GM12878 (cell line): ENCODE results near the gene FKBP1B. TPM values are rescaled to one million over a fixed set of nuclear protein-coding genes. Genes with fewer than 3 reads are reported as not detected.

Experiments
- ATAC-seq: fragments of 200-7000 bp; cut with Tn5 transposase; 3 replicates; pipeline ENCODE4 v1.9.1; 2020; ENCODE audit warnings: mild to moderate bottlenecking, moderate library complexity
- BruUV-seq: library from RNA; stranded (reverse); fragments of 400-500 nt; replicated peaks from 2 replicates; lab custom pipeline; 2021; lab: Mats Ljungman, UMichigan
- CTCF ChIA-PET: fragments of 300-600 bp; sonication (Branson Sonifier 250); formaldehyde crosslinking; extraction: SDS; loops from one replicate; lab custom pipeline; 2021; ENCODE audit warnings: inconsistent platforms; lab: Yijun Ruan, JAX
- POLR2A ChIA-PET: fragments of 350-600 bp; formaldehyde crosslinking; extraction: SDS; loops from one replicate; lab custom pipeline; 2021; ENCODE audit warnings: inconsistent platforms; lab: Charles Lee
- RAD21 ChIA-PET: fragments of 300-600 bp; sonication (Branson Sonifier 250); formaldehyde crosslinking; loops from one replicate; lab custom pipeline; 2023; ENCODE audit warnings: antibody characterized with exemption; ENCODE audit not compliant: unreplicated experiment; lab: Charles Lee
- SMC1A ChIA-PET: fragments of 300-600 bp; sonication (Branson Sonifier 250); formaldehyde crosslinking; loops from one replicate; lab custom pipeline; 2023; ENCODE audit not compliant: unreplicated experiment, uncharacterized antibody; lab: Charles Lee
- DNase-seq: peaks from one replicate; pipeline ENCODE4 v3.0.0-alpha.2; 2011; ENCODE audit warnings: low read depth, low spot score
- FAIRE-seq: peaks from 3 replicates; lab custom pipeline; 2011; peaks lifted over from hg19 to GRCh38; lab: Jason Lieb, UNC
- H2AFZ ChIP-seq: 2 replicates; pipeline ENCODE4 v1.6.0; 2011; ENCODE audit warnings: low read depth, low read length, control low read depth; ENCODE audit not compliant: control insufficient read depth
- H3K27ac ChIP-seq: 2 replicates; pipeline ENCODE4 v1.5.1; 2011; ENCODE audit warnings: control low read depth; ENCODE audit not compliant: control insufficient read depth, insufficient read depth
- H3K27me3 ChIP-seq, 2 experiments: replicated peaks in 1 of 2; 2 replicates each; pipeline versions ENCODE4 v1.6.0 to v1.6.1; 2011; ENCODE audit warnings: low read length in 1 of 2; ENCODE audit not compliant: control insufficient read depth in 2 of 2, insufficient read depth in 2 of 2
- H3K36me3 ChIP-seq, 2 experiments: 2 replicates each; pipeline ENCODE4 v1.5.1; 2011; ENCODE audit warnings: low read length in 1 of 2; ENCODE audit not compliant: control insufficient read depth in 2 of 2, insufficient read depth in 2 of 2
- H3K4me1 ChIP-seq: 2 replicates; pipeline ENCODE4 v1.6.1; 2011; ENCODE audit warnings: mild to moderate bottlenecking, low read length, moderate library complexity, mixed read lengths; ENCODE audit not compliant: control insufficient read depth, insufficient read depth
- H3K4me2 ChIP-seq: 2 replicates; pipeline ENCODE4 v1.6.0; 2011; ENCODE audit warnings: control low read depth; ENCODE audit not compliant: control insufficient read depth, insufficient read depth
- H3K4me3 ChIP-seq: fragments of 200-600 bp; sonication (generic); 2 replicates; pipeline ENCODE4 v1.5.1; 2016
- H3K79me2 ChIP-seq: 2 replicates; pipeline ENCODE4 v1.6.0; 2011; ENCODE audit warnings: low read length; ENCODE audit not compliant: control insufficient read depth, insufficient read depth
- H3K9ac ChIP-seq: 2 replicates; pipeline ENCODE4 v1.8.0; 2011; ENCODE audit warnings: low read length, control low read depth, mixed read lengths; ENCODE audit not compliant: control insufficient read depth, insufficient read depth
- H3K9me3 ChIP-seq: replicated peaks from 3 replicates; pipeline ENCODE4 v1.5.1; 2011; ENCODE audit warnings: mild to moderate bottlenecking, low read length; ENCODE audit not compliant: control insufficient read depth, insufficient read depth
- H4K20me1 ChIP-seq: 2 replicates; pipeline ENCODE4 v1.6.0; 2011; ENCODE audit not compliant: control insufficient read depth, insufficient read depth
- EP300 ChIP-seq, 2 experiments: fragments of 150-350 bp in 1 of 2; IDR thresholded peaks; 2 replicates each; pipeline ENCODE4 v1.6.1; 2011 to 2012; ENCODE audit warnings: low read depth in 2 of 2, low read length in 2 of 2, borderline replicate concordance in 1 of 2, improper control_type of control experiment in 1 of 2, inconsistent platforms in 1 of 2; ENCODE audit not compliant: control insufficient read depth in 1 of 2
- ESRRA ChIP-seq: IDR thresholded peaks from 2 replicates; pipeline ENCODE4 v1.6.1; 2012; ENCODE audit warnings: mild to moderate bottlenecking, low read length, improper control_type of control experiment
- FOXK2 ChIP-seq: fragments of 450-650 bp; IDR thresholded peaks from 2 replicates; pipeline ENCODE4 v1.6.1; 2017; ENCODE audit warnings: mild to moderate bottlenecking, moderate library complexity
- KLF5 ChIP-seq: fragments of 450-650 bp; IDR thresholded peaks from 2 replicates; pipeline ENCODE4 v1.6.1; 2014; ENCODE audit warnings: mild to moderate bottlenecking; ENCODE audit not compliant: partially characterized antibody
- MYC ChIP-seq: IDR thresholded peaks from 2 replicates; pipeline ENCODE4 v1.6.1; 2011; ENCODE audit warnings: mild to moderate bottlenecking, low read length, moderate library complexity, inconsistent platforms; ENCODE audit not compliant: insufficient read depth, insufficient replicate concordance, insufficient read length, severe bottlenecking
- NKRF ChIP-seq: fragments of 450-650 bp; conservative IDR thresholded peaks from 2 replicates; pipeline ENCODE4 v1.6.1; 2017; ENCODE audit warnings: mild to moderate bottlenecking, moderate library complexity
- SMAD5 ChIP-seq: IDR thresholded peaks from 2 replicates; pipeline ENCODE4 v1.6.1; 2016; ENCODE audit warnings: antibody characterized with exemption, low read depth
- TCF12 ChIP-seq: IDR thresholded peaks from 2 replicates; pipeline ENCODE4 v1.6.1; 2011; ENCODE audit warnings: low read depth, mild to moderate bottlenecking, low read length
- TCF7 ChIP-seq: IDR thresholded peaks from 2 replicates; pipeline ENCODE4 v1.6.1; 2014; ENCODE audit warnings: antibody characterized with exemption, borderline replicate concordance
- USF1 ChIP-seq: IDR thresholded peaks from 2 replicates; pipeline ENCODE4 v1.6.1; 2011; ENCODE audit warnings: borderline replicate concordance, low read depth, mild to moderate bottlenecking, moderate library complexity, mixed read lengths, low read length; ENCODE audit not compliant: insufficient read depth; ENCODE audit errors: extremely low read length
- WGBS: methylation state at CpG from one replicate; pipeline ENCODE4 v1.1.6; 2016; ENCODE audit warnings: low lambda C conversion rate; ENCODE audit not compliant: insufficient replicate concordance, insufficient coverage; ENCODE audit errors: missing lambda C conversion rate; 5-methylcytosine and 5-hydroxymethylcytosine counted together
- in situ Hi-C: fragments of 300-500 bp; cut with MboI; formaldehyde crosslinking; loops from 9 replicates; pipeline ENCODE4 v1.14.3; 2018; ENCODE audit warnings: mixed read lengths
- intact Hi-C: fragments of 100-400 bp; cut with micrococcal nuclease; formaldehyde crosslinking; loops from one replicate; pipeline ENCODE4 v1.14.2; 2022; ENCODE audit not compliant: unreplicated experiment
- polyA plus RNA-seq, 11 experiments: library from polyadenylated mRNA; depleted of rRNA in 4 of 11; unstranded in 6 of 11; stranded (reverse) in 5 of 11; fragments of >200 nt; fragmentation: Nextera tagmentation in 4 of 11; fragmentation: Illumina TruSeq in 1 of 11; extraction: Ambion mirVana in 4 of 11; extraction: Trizol in 1 of 11; gene quantifications; 1 replicate in 1 of 11; 2 replicates in 10 of 11; pipeline versions ENCODE4 v1.2.1 to v1.2.3, GENCODE V29; 2011 to 2016; ENCODE audit warnings: inconsistent platforms in 2 of 11, missing spikeins in 2 of 11, low read depth in 1 of 11
- total RNA-seq, 4 experiments: library from RNA; depleted of rRNA in 3 of 4; stranded (reverse); fragments of >200 nt in 3 of 4; fragmentation: Illumina TruSeq in 1 of 4; extraction: Trizol in 1 of 4; gene quantifications; 2 replicates each; pipeline versions ENCODE4 v1.2.1 to v1.2.3, GENCODE V29; 2013 to 2021

The FKBP1B gene
- total and polyA plus RNA-seq, 10 of the 15 experiments (the other 5 are each of a cell fraction or from before 2014, with no cell fraction given) = 0.18 to 0.53 (median 0.24) TPM

- Histone ChIP-seq H3K27ac (no peak overlapping the region), H3K27me3 (peaks cover 3 to 16% of the 10 kb centered on the region in 2 experiments), H3K4me1 (no peaks in the 10 kb centered on the region), H3K4me3 (no peak overlapping the region), H3K9ac (no peak overlapping the region), H3K36me3 (no peaks in the 10 kb centered on the region), H3K79me2 (no peaks in the 10 kb centered on the region), H3K4me2 (peak overlapping the region; percentile 21; the same call in 1 of the 2 replicates), H3K9me3 (no peaks in the 10 kb centered on the region), H4K20me1 (no peaks in the 10 kb centered on the region), H2AFZ (no peak overlapping the region)
- ChIA-PET POLR2A (no interaction called here), SMC1A (no interaction called here), RAD21 (no interaction called here), CTCF (no interaction called here)
- TF ChIP-seq TCF12 (no peak), MYC (no peak), SMAD5 (no peak), FOXK2 (no peak), EP300 (IDR thresholded peaks at IDR 0.05; ENCODE audit: borderline replicate concordance in 1 of 2, control insufficient read depth in 1 of 2, low read depth in 2 of 2, low read length in 2 of 2) (no peak), KLF5 (no peak), USF1 (no peak), ESRRA (no peak), NKRF (no peak), TCF7 (no peak)
- WGBS = 84% methylated on average over 9 of the region's 9 CpGs
- no TSS peak for BruUV-seq
- FAIRE-seq = no peak
- DNase-seq = no peak
- in situ Hi-C loops = no loop called here
- intact Hi-C loops = no loop called here
- ATAC-seq = no peak
These were observed 40.2 kb upstream of the FKBP1B start for GRCh38 chr2:24009367-24009679.
